ENCODE data around the gene ZXDC.

- no peak for TF ChIP-seq CTCF (IDR thresholded peaks at IDR 0.05)
- no peak for TF ChIP-seq POLR2A (IDR thresholded peaks at IDR 0.05)
- no peak for TF ChIP-seq POLR2AphosphoS5 (IDR thresholded peaks at IDR 0.05)
These were observed 11.2 kb downstream of the ZXDC start for GRCh38 chr3:126464494-126464893.
